ENCODE results near the gene BLNK.

GRCh38 chr10:96289218-96289910 is 18.0 kb upstream of the BLNK start:
- TF ChIP-seq POLR2AphosphoS5 (IDR thresholded peaks at IDR 0.05; ENCODE audit: low read depth, low read length) (no peak), EZH2phosphoT487 (IDR thresholded peaks at IDR 0.05; ENCODE audit: borderline replicate concordance, low read depth) (no peak), JUND (IDR thresholded peaks at IDR 0.05) (no peak), USF2 (IDR thresholded peaks at IDR 0.05; ENCODE audit: borderline replicate concordance, low read depth, low read length) (no peak), CTCF (IDR thresholded peaks at IDR 0.05) (no peak), RFX5 (IDR thresholded peaks at IDR 0.05; ENCODE audit: low read length) (no peak), EP300 (IDR thresholded peaks at IDR 0.05; ENCODE audit: borderline replicate concordance in 1 of 2, low read depth in 1 of 2, low read length in 1 of 2) (no peak), FOXM1 (IDR thresholded peaks at IDR 0.05; ENCODE audit: low read depth) (no peak), REST (IDR thresholded peaks at IDR 0.05; ENCODE audit: low read depth, low read length) (no peak), TAF1 (IDR thresholded peaks at IDR 0.05; ENCODE audit: borderline replicate concordance, low read depth, low read length) (no peak), MAX (IDR thresholded peaks at IDR 0.05; ENCODE audit: low read depth) (no peak)

Data from SK-N-SH (cell line).